Measurements from ENCODE around the gene MED29. TPM values are rescaled to one million over a fixed set of nuclear protein-coding genes. Genes with fewer than 3 reads are reported as not detected.

MED29 gene
- total and polyA plus RNA-seq, 2 of the 13 experiments (the other 11 are each of a cell fraction or from before 2014, with no cell fraction given), result 14.0 to 19.7 TPM

DNA sequence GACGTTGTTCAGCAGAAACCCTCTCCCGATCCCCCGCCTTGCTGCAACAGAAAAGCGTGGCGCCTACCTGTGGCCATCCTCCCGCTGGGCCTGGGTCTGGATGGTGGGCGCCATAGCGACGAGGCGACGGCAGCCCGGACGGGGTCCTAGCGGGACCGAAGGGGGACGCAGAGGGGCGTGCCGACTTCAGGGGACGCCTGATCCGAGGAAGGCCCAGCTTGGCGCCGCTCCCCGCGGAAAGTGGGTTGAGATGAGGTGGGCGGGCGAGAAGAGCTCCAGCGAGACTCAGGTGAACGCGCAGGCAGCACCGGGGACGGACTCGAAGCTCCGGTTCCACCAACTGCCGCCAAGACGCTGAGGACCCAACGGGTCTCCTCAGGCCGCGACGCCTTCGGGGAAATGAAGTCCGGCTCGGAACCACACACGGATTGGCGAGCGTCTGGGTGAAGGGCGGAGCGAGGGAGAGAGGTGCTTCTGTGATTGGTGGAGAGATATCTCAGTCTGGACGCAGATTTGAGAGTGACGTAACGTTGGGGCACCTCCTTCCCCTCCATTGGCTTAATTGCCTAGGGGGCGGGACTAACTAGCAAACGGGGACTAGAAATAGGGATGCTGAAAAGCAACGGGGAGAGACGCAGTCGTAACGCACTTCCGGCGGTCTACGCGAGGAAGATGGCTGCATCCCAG is at the start of gene MED29, which contains the start of gene PAF1 (continued):
- TF ChIP-seq, protein P1, sequence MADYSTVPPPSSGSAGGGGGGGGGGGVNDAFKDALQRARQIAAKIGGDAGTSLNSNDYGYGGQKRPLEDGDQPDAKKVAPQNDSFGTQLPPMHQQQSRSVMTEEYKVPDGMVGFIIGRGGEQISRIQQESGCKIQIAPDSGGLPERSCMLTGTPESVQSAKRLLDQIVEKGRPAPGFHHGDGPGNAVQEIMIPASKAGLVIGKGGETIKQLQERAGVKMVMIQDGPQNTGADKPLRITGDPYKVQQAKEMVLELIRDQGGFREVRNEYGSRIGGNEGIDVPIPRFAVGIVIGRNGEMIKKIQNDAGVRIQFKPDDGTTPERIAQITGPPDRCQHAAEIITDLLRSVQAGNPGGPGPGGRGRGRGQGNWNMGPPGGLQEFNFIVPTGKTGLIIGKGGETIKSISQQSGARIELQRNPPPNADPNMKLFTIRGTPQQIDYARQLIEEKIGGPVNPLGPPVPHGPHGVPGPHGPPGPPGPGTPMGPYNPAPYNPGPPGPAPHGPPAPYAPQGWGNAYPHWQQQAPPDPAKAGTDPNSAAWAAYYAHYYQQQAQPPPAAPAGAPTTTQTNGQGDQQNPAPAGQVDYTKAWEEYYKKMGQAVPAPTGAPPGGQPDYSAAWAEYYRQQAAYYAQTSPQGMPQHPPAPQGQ (CRISPR knock-in tag; IDR thresholded peaks at IDR 0.05; ENCODE audit: borderline replicate concordance), result no peak
- TF ChIP-seq ZNF205 (CRISPR knock-in tag; IDR thresholded peaks at IDR 0.05) (peak; percentile 72), ZNF616 (CRISPR knock-in tag; IDR thresholded peaks at IDR 0.05; ENCODE audit: low read depth) (no peak), ZNF34 (CRISPR knock-in tag; IDR thresholded peaks at IDR 0.05; ENCODE audit: borderline replicate concordance) (peak; percentile 30; the same call in 1 of the 2 replicates), PRDM15 (CRISPR knock-in tag; IDR thresholded peaks at IDR 0.05) (peak; percentile 65; the same call in 1 of the 2 replicates), PCBP1 (IDR thresholded peaks at IDR 0.05; ENCODE audit: borderline replicate concordance, low read depth, low read length) (peak; percentile 56; the same call in 1 of the 2 replicates), GABPA (IDR thresholded peaks at IDR 0.05; ENCODE audit: low read depth, low read length) (peak; percentile 68), GABPA (CRISPR knock-in tag; IDR thresholded peaks at IDR 0.05; ENCODE audit: low read depth) (peak; percentile 94), GRHL1 (CRISPR knock-in tag; conservative IDR thresholded peaks at IDR 0.05) (no peak), MIER3 (CRISPR knock-in tag; IDR thresholded peaks at IDR 0.05; ENCODE audit: borderline replicate concordance) (peak; percentile 35; the same call in 1 of the 2 replicates), MXD1 (CRISPR knock-in tag; IDR thresholded peaks at IDR 0.05) (no peak), SRF (IDR thresholded peaks at IDR 0.05; ENCODE audit: low read depth, low read length) (0 out of 2 replicates have a peak, but pooled peaks have one; percentile 42), RXRB (CRISPR knock-in tag; IDR thresholded peaks at IDR 0.05; ENCODE audit: borderline replicate concordance) (0 out of 2 replicates have a peak, but pooled peaks have one; percentile 24)
- TF ChIP-seq, protein P2, sequence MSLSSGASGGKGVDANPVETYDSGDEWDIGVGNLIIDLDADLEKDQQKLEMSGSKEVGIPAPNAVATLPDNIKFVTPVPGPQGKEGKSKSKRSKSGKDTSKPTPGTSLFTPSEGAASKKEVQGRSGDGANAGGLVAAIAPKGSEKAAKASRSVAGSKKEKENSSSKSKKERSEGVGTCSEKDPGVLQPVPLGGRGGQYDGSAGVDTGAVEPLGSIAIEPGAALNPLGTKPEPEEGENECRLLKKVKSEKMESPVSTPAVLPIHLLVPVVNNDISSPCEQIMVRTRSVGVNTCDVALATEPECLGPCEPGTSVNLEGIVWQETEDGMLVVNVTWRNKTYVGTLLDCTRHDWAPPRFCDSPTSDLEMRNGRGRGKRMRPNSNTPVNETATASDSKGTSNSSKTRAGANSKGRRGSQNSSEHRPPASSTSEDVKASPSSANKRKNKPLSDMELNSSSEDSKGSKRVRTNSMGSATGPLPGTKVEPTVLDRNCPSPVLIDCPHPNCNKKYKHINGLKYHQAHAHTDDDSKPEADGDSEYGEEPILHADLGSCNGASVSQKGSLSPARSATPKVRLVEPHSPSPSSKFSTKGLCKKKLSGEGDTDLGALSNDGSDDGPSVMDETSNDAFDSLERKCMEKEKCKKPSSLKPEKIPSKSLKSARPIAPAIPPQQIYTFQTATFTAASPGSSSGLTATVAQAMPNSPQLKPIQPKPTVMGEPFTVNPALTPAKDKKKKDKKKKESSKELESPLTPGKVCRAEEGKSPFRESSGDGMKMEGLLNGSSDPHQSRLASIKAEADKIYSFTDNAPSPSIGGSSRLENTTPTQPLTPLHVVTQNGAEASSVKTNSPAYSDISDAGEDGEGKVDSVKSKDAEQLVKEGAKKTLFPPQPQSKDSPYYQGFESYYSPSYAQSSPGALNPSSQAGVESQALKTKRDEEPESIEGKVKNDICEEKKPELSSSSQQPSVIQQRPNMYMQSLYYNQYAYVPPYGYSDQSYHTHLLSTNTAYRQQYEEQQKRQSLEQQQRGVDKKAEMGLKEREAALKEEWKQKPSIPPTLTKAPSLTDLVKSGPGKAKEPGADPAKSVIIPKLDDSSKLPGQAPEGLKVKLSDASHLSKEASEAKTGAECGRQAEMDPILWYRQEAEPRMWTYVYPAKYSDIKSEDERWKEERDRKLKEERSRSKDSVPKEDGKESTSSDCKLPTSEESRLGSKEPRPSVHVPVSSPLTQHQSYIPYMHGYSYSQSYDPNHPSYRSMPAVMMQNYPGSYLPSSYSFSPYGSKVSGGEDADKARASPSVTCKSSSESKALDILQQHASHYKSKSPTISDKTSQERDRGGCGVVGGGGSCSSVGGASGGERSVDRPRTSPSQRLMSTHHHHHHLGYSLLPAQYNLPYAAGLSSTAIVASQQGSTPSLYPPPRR (CRISPR knock-in tag; IDR thresholded peaks at IDR 0.05; ENCODE audit: borderline replicate concordance), result peak; percentile 39; the same call in 1 of the 2 replicates

Data from HepG2 (cell line).